GM21737 (cell line): ENCODE results near the gene MYL12B.

ENCODE experiments used
- ATAC-seq: cut with Tn5 transposase; IDR thresholded peaks from one replicate; pipeline ENCODE4 v1.9.1; 2021; ENCODE audit warnings: mild to moderate bottlenecking, moderate library complexity; ENCODE audit not compliant: unreplicated experiment

Gene MYL12B

GRCh38 chr18:3234457-3234856, 27.5 kb upstream of the MYL12B start:
- no peak for ATAC-seq

- no peak for ATAC-seq
Measured at GRCh38 chr18:3235846-3236245, 26.1 kb upstream of the MYL12B start.

GRCh38 chr18:3236470-3236869, 25.5 kb upstream of the MYL12B start:
- no peak for ATAC-seq

GRCh38 chr18:3238742-3239141, 23.2 kb upstream of the MYL12B start:
- no peak for ATAC-seq

GRCh38 chr18:3245185-3245564, 16.8 kb upstream of the MYL12B start:
- ATAC-seq, result no peak

GRCh38 chr18:3245853-3246634, 15.9 kb upstream of the MYL12B start:
- peak; percentile 44 for ATAC-seq

- peak; percentile 1 for ATAC-seq
Measured at GRCh38 chr18:3246635-3247239, 15.2 kb upstream of the MYL12B start.

GRCh38 chr18:3247240-3248061, 14.5 kb upstream of the MYL12B start, which contains the start of gene MYL12A:
MYL12A (plus strand) TSS chr18:3247801; CDS start chr18:3253248, 5,447 bp downstream.
- ATAC-seq, result peak; percentile 80

- no peak for ATAC-seq
Measured at GRCh38 chr18:3248062-3248657, 13.8 kb upstream of the MYL12B start.

- no peak for ATAC-seq
Measured at GRCh38 chr18:3248658-3249359, 13.1 kb upstream of the MYL12B start.

GRCh38 chr18:3250237-3251107, 11.5 kb upstream of the MYL12B start:
- ATAC-seq, result no peak

GRCh38 chr18:3251249-3251962, 10.5 kb upstream of the MYL12B start:
- ATAC-seq, result no peak

- ATAC-seq, result no peak
Measured at GRCh38 chr18:3251963-3252277, 10.0 kb upstream of the MYL12B start.

GRCh38 chr18:3252843-3253242, 9.1 kb upstream of the MYL12B start:
- ATAC-seq, result no peak

GRCh38 chr18:3254725-3255124, 7.2 kb upstream of the MYL12B start:
- ATAC-seq, result no peak

- no peak for ATAC-seq
Measured at GRCh38 chr18:3255611-3256165, 6.2 kb upstream of the MYL12B start.

GRCh38 chr18:3256693-3257626, 5.0 kb upstream of the MYL12B start:
- no peak for ATAC-seq

- ATAC-seq, result no peak
Measured at GRCh38 chr18:3257627-3258120, 4.3 kb upstream of the MYL12B start.
